Stimulated activated CD8-positive, alpha-beta memory T cell treated with anti-CD3 and anti-CD28 coated beads, Interleukin-4, amount 100 ng/mL, for 24 hours (primary cell): Measurements from ENCODE around the gene TROAP.
"Not testable (repeated sequence)": the region's sequence is repeated elsewhere in the genome, so short reads cannot be mapped to it uniquely, and the experiment has no call there.

ENCODE experiments used
- DNase-seq: peaks from one replicate; pipeline ENCODE4 v3.0.0-alpha.2; 2020; ENCODE audit warnings: low read depth

The TROAP gene

GRCh38 chr12:49366652-49367380 lies 43.8 kb downstream of the TROAP start:
- peak; percentile 81 for DNase-seq

DNA sequence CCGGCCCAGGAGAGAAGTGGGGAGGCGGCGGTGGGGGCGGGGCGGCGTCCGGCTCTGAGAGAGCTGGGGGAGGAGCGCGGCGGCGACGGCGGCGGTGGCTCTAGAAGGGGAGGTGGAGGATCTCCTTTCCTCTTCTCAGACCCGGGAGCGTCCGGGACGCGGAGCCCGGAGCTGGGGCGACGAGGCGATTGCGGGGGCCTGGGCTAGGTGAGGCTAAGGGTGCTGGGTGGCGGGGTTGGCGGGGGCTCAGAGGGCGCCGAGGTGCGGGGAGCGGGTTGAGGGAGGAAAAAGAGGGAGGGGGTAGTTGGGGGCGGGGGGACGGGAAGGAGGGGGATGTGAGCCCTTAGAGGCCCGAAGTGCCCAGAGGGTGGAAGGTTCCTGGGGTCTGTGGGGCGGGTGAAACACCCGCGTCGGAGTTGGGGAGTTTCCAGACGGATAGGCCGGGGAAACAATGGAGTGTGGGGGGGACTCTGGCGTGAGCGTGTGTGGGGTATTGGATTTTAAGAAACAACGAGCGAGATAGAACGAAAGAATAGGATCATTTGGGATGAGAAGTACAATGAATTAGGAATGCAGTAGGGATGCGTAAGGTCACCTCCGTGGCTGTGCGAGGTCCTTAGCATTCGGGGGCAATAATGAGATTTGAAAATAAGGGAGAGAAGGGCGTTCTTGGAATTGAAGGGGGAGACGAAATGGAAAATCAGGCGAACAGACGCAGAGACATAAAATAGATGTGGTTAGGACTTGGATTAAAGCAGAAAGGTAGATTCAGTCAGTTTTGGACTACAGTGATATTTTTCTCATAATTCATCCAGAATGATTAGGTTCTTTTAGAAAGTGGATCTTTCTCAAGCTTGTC lies 44.6 kb downstream of the TROAP start, which contains the start of gene SPATS2:
Gene SPATS2, plus strand, starts transcription at position 82 of the 859 bp plus-strand sequence. CDS start 93,551 bp downstream, outside the sequence.
- DNase-seq: no peak

DNA sequence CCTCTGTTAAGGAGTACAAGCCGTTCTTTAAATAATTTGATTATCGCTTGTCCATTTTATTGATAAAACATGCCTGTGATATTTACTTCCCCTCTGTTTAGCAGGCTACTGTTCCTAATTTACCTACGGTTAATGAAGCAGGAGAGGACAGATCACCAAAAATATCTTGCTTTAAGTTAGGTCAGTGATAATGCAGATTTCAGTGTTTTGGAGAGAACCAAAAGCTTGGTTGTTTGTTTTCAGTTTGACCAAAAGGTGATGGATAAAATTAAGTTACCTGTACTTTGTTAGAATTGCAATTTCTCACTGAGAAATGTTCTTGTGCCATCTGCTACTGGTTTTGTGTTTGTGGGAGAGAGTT lies 45.2 kb downstream of the TROAP start:
- DNase-seq: no peak

GRCh38 chr12:49369411-49370145 lies 46.5 kb downstream of the TROAP start:
- DNase-seq: no peak

GRCh38 chr12:49370539-49370938 lies 47.5 kb downstream of the TROAP start:
- no peak for DNase-seq

DNA sequence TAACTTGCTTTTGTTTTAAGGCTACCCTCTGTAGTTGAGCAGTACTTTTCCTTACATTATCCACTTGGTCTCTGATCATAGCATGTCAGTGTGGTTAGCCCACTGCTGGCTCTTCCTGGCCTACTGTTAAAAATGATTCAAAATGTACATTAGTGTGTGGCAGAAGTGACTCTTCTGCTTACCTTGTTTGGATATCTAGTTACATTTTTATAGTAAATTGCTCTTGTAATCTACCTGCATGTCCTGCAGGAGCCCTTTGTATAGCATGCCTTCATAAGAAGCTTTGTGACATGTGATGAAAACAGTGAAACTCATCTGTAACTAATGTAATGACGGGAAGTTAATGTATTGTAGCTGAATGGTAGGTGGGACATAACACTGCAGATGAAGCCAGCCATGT lies 52.4 kb downstream of the TROAP start:
- DNase-seq: no peak

- no peak for DNase-seq
These were observed 54.3 kb downstream of the TROAP start for GRCh38 chr12:49377386-49377785.

GRCh38 chr12:49380184-49380583 lies 57.1 kb downstream of the TROAP start:
- not testable (repeated sequence) for DNase-seq
